ENCODE data around the gene PRDM7.

GRCh38 chr16:90044111-90044551, 33.0 kb downstream of the PRDM7 start:
- TF ChIP-seq CTCF (IDR thresholded peaks at IDR 0.05): no peak
- no peak for TF ChIP-seq POLR2A (IDR thresholded peaks at IDR 0.05)
